HG03442 (cell line): ENCODE measurements around the gene PPP4R3B.

Source experiments
- ATAC-seq: cut with Tn5 transposase; IDR thresholded peaks from one replicate; pipeline ENCODE4 v1.9.1; 2021; ENCODE audit warnings: mild to moderate bottlenecking, moderate library complexity; ENCODE audit not compliant: unreplicated experiment

PPP4R3B gene

GRCh38 chr2:55519938-55520885 lies 97.2 kb downstream of the PPP4R3B start:
- peak; percentile 2 for ATAC-seq

GRCh38 chr2:55518841-55519165 lies 98.6 kb downstream of the PPP4R3B start:
- peak; percentile 1 for ATAC-seq

GRCh38 chr2:55511508-55512124 lies 105.8 kb downstream of the PPP4R3B start:
- ATAC-seq = no peak

GRCh38 chr2:55502590-55503141 lies 114.8 kb downstream of the PPP4R3B start:
- no peak for ATAC-seq

- no peak for ATAC-seq
Observed at GRCh38 chr2:55500025-55500424, 117.4 kb downstream of the PPP4R3B start.

GRCh38 chr2:55498582-55498981 lies 118.8 kb downstream of the PPP4R3B start:
- ATAC-seq = no peak
